ENCODE results near the gene NELFCD. TPM values are rescaled to one million over a fixed set of nuclear protein-coding genes. Genes with fewer than 3 reads are reported as not detected.

Gene NELFCD
- total and polyA plus RNA-seq, 2 donors from 2014 or later = 50.2 to 63.4 TPM

GRCh38 chr20:59042151-59042795 is 61.2 kb downstream of the NELFCD start, which contains the start of gene PRELID3B:
PRELID3B (minus strand) TSS chr20:59042786; CDS start chr20:59042730, 56 bp downstream.
- TF ChIP-seq, protein P1, sequence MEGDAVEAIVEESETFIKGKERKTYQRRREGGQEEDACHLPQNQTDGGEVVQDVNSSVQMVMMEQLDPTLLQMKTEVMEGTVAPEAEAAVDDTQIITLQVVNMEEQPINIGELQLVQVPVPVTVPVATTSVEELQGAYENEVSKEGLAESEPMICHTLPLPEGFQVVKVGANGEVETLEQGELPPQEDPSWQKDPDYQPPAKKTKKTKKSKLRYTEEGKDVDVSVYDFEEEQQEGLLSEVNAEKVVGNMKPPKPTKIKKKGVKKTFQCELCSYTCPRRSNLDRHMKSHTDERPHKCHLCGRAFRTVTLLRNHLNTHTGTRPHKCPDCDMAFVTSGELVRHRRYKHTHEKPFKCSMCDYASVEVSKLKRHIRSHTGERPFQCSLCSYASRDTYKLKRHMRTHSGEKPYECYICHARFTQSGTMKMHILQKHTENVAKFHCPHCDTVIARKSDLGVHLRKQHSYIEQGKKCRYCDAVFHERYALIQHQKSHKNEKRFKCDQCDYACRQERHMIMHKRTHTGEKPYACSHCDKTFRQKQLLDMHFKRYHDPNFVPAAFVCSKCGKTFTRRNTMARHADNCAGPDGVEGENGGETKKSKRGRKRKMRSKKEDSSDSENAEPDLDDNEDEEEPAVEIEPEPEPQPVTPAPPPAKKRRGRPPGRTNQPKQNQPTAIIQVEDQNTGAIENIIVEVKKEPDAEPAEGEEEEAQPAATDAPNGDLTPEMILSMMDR (IDR thresholded peaks at IDR 0.05; ENCODE audit: borderline replicate concordance, extremely low read depth, insufficient read depth) = no peak
- Histone ChIP-seq H3K9me3 (ENCODE audit: control insufficient read depth in 2 of 3, insufficient read depth in 1 of 3, low read length in 3 of 3) (no peaks in the 10 kb centered on the region), H3K4me3 (ENCODE audit: low read length in 3 of 3) (peak within 1 kb of the TSS; percentile 66 to 89 (median 70)), H3K36me3 (ENCODE audit: control insufficient read depth in 2 of 3, insufficient read depth in 3 of 3, low read length in 3 of 3) (peaks cover 0 to 5% (median under 1%) of the 10 kb centered on the region in 3 donors), H3K27me3 (ENCODE audit: control insufficient read depth, insufficient read depth, low read length) (no peaks in the 10 kb centered on the region), H3K4me1 (ENCODE audit: control insufficient read depth in 2 of 3, insufficient read depth in 2 of 3, low read depth in 1 of 3, low read length in 3 of 3) (peaks cover 2 to 11% (median 7%) of the 10 kb centered on the region in 3 donors), H3K27ac (ENCODE audit: low read depth in 2 of 2, low read length in 2 of 2) (peak within 1 kb of the TSS; percentile 51 to 81), H3K9ac (ENCODE audit: low read length in 3 of 3) (peak within 1 kb of the TSS; percentile 4 to 85 (median 50))
- DNase-seq (peak in 2 of 5 donors; percentile 25 to 46), FAIRE-seq (no peak)
- intact Hi-C loops (cut with DNase I) = no loop called here

DNA sequence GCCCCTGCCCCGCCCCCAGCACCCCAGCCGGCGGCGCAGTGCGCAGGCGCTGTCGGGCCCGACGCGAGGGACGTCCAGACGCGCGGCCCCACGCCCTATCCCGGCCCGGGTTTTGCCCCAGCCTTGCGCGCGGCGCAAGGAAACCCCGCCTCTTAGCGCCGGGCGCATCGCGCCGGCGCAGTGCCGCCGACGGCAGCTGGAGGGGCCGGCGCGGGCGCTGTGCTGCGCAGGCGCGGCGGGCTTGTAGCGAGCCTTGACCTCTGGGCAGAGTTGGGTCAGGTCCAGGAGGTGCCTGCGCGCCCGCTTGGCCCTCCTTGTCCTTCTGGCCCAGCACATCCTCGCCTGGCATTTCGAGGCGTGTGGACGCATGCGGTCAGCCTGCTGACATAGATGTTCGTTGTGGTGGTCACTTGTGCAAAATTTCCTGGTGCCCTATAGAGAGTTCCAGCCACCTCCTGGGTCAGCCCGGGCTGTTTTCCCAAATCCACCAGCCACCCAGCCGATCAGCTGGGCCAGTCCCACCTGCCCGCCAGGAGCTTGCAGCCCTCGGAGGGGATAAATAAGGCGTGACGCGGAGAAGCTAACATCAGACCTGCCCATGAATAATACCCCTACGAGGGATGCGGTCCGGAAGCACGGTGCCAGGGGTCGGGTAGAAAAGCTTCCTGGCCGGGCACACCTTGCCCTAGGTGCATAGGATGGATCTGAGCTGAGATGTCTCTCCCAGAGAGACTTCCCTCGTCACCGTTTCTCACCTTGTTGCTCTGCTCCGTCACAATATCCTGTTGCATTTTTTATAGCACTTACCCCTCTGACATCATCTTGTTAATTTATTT is 62.0 kb downstream of the NELFCD start:
- H3K9me3 ChIP-seq (ENCODE audit: control insufficient read depth in 2 of 3, insufficient read depth in 1 of 3, low read length in 3 of 3) = no peaks in the 10 kb centered on the region
- no peak for FAIRE-seq
- peak overlapping the region in 2 of 3 donors; percentile 50 to 60 for H3K9ac ChIP-seq (ENCODE audit: low read length in 3 of 3)
- peaks cover 2 to 11% (median 7%) of the 10 kb centered on the region in 3 donors for H3K4me1 ChIP-seq (ENCODE audit: control insufficient read depth in 2 of 3, insufficient read depth in 2 of 3, low read depth in 1 of 3, low read length in 3 of 3)
- peak overlapping the region; percentile 6 to 81 for H3K27ac ChIP-seq (ENCODE audit: low read depth in 2 of 2, low read length in 2 of 2)
- TF ChIP-seq, protein P1 (IDR thresholded peaks at IDR 0.05; ENCODE audit: borderline replicate concordance, extremely low read depth, insufficient read depth) = no peak
- peak overlapping the region; percentile 66 to 89 (median 70) for H3K4me3 ChIP-seq (ENCODE audit: low read length in 3 of 3)
- peak; percentile 93 to 98 (median 95) for DNase-seq
- intact Hi-C loops (cut with DNase I) = no loop called here
- no peaks in the 10 kb centered on the region for H3K36me3 ChIP-seq (ENCODE audit: control insufficient read depth in 2 of 3, insufficient read depth in 3 of 3, low read length in 3 of 3)
- H3K27me3 ChIP-seq (ENCODE audit: control insufficient read depth, insufficient read depth, low read length) = no peaks in the 10 kb centered on the region

GRCh38 chr20:59043698-59044097 is 62.6 kb downstream of the NELFCD start:
- TF ChIP-seq, protein P1 (IDR thresholded peaks at IDR 0.05; ENCODE audit: borderline replicate concordance, extremely low read depth, insufficient read depth) = no peak
- H3K9me3 ChIP-seq (ENCODE audit: control insufficient read depth in 2 of 3, insufficient read depth in 1 of 3, low read length in 3 of 3) = no peaks in the 10 kb centered on the region
- H3K36me3 ChIP-seq (ENCODE audit: control insufficient read depth in 2 of 3, insufficient read depth in 3 of 3, low read length in 3 of 3) = no peaks in the 10 kb centered on the region
- FAIRE-seq (no peak), DNase-seq (no peak)
- H3K4me3 ChIP-seq (ENCODE audit: low read length in 3 of 3) = no peak overlapping the region
- no peak overlapping the region for H3K27ac ChIP-seq (ENCODE audit: low read depth in 2 of 2, low read length in 2 of 2)
- H3K27me3 ChIP-seq (ENCODE audit: control insufficient read depth, insufficient read depth, low read length) = no peaks in the 10 kb centered on the region
- peaks cover 2 to 11% (median 7%) of the 10 kb centered on the region in 3 donors for H3K4me1 ChIP-seq (ENCODE audit: control insufficient read depth in 2 of 3, insufficient read depth in 2 of 3, low read depth in 1 of 3, low read length in 3 of 3)
- no peak overlapping the region for H3K9ac ChIP-seq (ENCODE audit: low read length in 3 of 3)
- intact Hi-C loops (cut with DNase I) = no loop called here
